ENCODE data around the gene TIFAB.

The TIFAB gene

GRCh38 chr5:135443161-135443960 is 8.8 kb downstream of the TIFAB start:
- no peak for TF ChIP-seq CTCF (IDR thresholded peaks at IDR 0.05; ENCODE audit: borderline replicate concordance, insufficient read depth, low read depth, low read length)
- no peak overlapping the region for H3K4me3 ChIP-seq (ENCODE audit: low read depth, low read length)

DNA sequence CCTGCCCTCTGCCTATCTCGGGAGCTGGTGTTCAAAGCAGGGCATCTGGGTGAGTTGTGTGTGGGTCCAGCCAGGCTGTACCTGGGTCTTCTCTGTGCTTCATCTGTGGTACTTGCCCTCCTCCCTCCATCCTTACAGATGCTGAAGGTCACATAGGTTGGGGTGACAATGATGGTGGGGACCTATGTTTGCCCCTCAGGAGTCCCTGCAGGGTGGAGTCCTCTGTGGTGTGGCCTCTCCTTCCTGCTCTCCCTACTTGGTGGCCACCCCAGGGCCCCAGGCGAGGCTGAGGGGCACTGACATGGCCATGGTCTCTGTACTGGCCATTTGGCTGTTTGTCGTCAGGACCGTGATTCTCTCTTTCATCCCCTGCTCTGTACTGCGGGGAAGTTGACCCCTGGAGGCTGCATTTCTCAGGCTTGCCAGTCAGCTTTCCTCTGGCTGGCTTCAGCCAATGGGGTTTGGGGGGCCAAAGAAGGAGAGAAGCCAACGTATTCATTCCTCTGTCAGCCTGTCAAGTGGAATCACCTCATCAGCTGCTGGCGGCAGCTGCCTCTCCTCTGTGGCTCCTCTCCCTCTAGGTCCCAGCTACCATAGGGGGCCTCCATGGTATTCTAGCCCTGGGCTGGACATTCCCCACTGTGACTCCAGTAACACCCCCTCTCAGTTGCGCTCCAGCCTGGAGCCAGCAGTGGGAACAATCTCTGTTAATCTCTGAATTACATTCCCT is 9.6 kb downstream of the TIFAB start:
- H3K4me3 ChIP-seq (ENCODE audit: low read depth, low read length), result no peak overlapping the region
- TF ChIP-seq CTCF (IDR thresholded peaks at IDR 0.05; ENCODE audit: borderline replicate concordance, insufficient read depth, low read depth, low read length), result no peak

- no peak for TF ChIP-seq CTCF (IDR thresholded peaks at IDR 0.05; ENCODE audit: borderline replicate concordance, insufficient read depth, low read depth, low read length)
- no peak overlapping the region for H3K4me3 ChIP-seq (ENCODE audit: low read depth, low read length)
Measured at GRCh38 chr5:135441919-135442318, 10.2 kb downstream of the TIFAB start.

DNA sequence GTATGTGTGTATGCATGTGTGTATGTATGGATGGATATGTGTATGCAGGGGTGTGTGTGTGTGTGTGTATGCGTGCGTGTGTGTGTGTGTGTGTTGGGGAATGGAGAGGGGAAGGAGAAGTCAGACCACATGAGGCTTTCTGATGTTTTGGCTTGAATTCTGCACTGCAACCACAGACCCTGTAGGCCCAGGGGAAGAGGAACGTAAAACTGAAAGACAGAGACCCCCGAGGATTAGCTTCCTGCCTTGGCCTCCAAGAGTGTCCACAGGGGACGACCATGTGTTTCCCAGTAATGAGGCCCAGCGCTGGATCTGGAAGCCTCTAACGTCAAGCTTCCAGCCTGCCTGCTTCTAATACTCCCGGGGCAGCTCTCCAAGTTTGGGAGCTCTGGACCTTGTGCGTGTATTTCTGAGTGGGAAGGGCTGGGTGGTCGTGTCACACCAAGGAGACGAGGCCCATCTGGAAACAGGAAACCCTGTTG is 10.8 kb downstream of the TIFAB start:
- no peak overlapping the region for H3K4me3 ChIP-seq (ENCODE audit: low read depth, low read length)
- TF ChIP-seq CTCF (IDR thresholded peaks at IDR 0.05; ENCODE audit: borderline replicate concordance, insufficient read depth, low read depth, low read length), result no peak

- no peak overlapping the region for H3K4me3 ChIP-seq (ENCODE audit: low read depth, low read length)
- no peak for TF ChIP-seq CTCF (IDR thresholded peaks at IDR 0.05; ENCODE audit: borderline replicate concordance, insufficient read depth, low read depth, low read length)
Measured at GRCh38 chr5:135440916-135441315, 11.2 kb downstream of the TIFAB start.

GRCh38 chr5:135439231-135440205 is 12.6 kb downstream of the TIFAB start:
- H3K4me3 ChIP-seq (ENCODE audit: low read depth, low read length), result no peak overlapping the region
- no peak for TF ChIP-seq CTCF (IDR thresholded peaks at IDR 0.05; ENCODE audit: borderline replicate concordance, insufficient read depth, low read depth, low read length)
